HL-60 (cell line): Measurements from ENCODE around the gene DYNC1I1.

Experiments
- DNase-seq, 2 experiments: peaks; one replicate each; pipeline ENCODE4 v3.0.0-alpha.2; 2010 to 2020; ENCODE audit warnings: low read depth in 1 of 2, low spot score in 1 of 2
- H3K27ac ChIP-seq: fragments of 250-450 bp; sonication (Bioruptor Pico); replicated peaks from 2 replicates; pipeline ENCODE4 v1.5.1; 2020; ENCODE audit warnings: mild to moderate bottlenecking, moderate library complexity
- H3K27me3 ChIP-seq: fragments of 250-450 bp; sonication (Bioruptor Pico); 2 replicates; pipeline ENCODE4 v1.5.1; 2021; ENCODE audit warnings: mild to moderate bottlenecking, moderate library complexity; ENCODE audit not compliant: insufficient read depth, poor library complexity, severe bottlenecking
- H3K4me3 ChIP-seq: replicated peaks from 2 replicates; pipeline ENCODE4 v1.5.1; 2011; ENCODE audit warnings: mild to moderate bottlenecking, control low read depth, low read length; ENCODE audit not compliant: insufficient read depth
- CTCF ChIP-seq: IDR thresholded peaks from one replicate; pipeline ENCODE4 v1.5.1; 2011; ENCODE audit warnings: low read length, control low read depth, inconsistent platforms; ENCODE audit not compliant: insufficient read depth
- GABPA ChIP-seq: IDR thresholded peaks from 2 replicates; pipeline ENCODE4 v1.6.1; 2012; ENCODE audit warnings: low read depth
- POLR2AphosphoS5 ChIP-seq: IDR thresholded peaks from 2 replicates; pipeline ENCODE4 v1.6.1; 2012; ENCODE audit warnings: low read depth
- REST ChIP-seq: IDR thresholded peaks from 2 replicates; pipeline ENCODE4 v1.6.1; 2012; ENCODE audit warnings: low read depth; ENCODE audit not compliant: insufficient replicate concordance
- SPI1 ChIP-seq: IDR thresholded peaks from 2 replicates; pipeline ENCODE4 v1.6.1; 2012; ENCODE audit warnings: low read depth, mild to moderate bottlenecking, borderline replicate concordance

Gene DYNC1I1

DNA sequence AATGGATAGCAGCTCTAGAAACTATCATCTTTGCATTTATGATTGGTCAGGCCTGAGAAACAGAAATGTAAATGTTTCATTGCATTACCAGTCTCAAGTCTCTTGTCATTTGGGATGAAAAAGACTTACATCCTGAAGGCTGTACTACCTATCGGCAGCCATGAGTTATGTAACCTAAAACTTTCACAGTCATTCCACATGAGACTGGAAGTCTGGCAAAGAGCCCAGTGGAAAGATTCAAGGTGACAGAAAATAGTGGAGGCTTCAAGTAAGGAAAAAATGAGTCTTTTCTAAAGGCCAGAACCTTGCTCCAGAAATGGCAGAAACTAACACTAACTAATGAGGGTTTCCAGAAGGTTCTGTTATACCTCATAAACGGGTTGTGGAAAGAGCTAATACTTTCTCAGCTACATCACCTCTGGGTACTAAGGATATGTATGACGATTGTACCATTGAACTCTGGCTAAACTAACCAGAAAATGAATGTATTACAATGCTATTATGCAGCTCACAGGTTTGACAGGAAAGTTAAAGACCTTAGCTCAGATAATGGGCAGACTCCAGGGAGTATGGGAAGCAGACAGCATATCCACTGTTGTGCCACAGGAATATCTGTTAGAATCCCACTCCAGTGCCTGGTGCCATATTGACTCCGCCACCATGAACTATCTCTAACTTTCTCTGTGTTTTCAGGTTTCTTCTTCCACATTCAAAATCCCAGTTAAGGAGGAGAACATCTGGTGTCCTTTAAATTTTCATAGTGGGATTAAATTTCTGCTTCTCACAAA is 41.7 kb upstream of the DYNC1I1 start:
- DNase-seq, result no peak

GRCh38 chr7:95736635-95737034 is 35.7 kb upstream of the DYNC1I1 start:
- DNase-seq, result no peak
- H3K27me3 ChIP-seq, result no peaks in the 10 kb centered on the region
- H3K4me3 ChIP-seq, result no peak overlapping the region
- no peak overlapping the region for H3K27ac ChIP-seq
- no peak for TF ChIP-seq CTCF
- TF ChIP-seq SPI1, result no peak
- no peak for TF ChIP-seq POLR2AphosphoS5
- TF ChIP-seq REST, result no peak
- no peak for TF ChIP-seq GABPA

More for the DNA sequence above, 41.7 kb upstream of the DYNC1I1 start:
- Histone ChIP-seq H3K27me3 (no peaks in the 10 kb centered on the region), H3K27ac (no peak overlapping the region), H3K4me3 (no peak overlapping the region)
- TF ChIP-seq GABPA (no peak), POLR2AphosphoS5 (no peak), SPI1 (no peak), REST (no peak), CTCF (no peak)

GRCh38 chr7:95737828-95738505 is 34.4 kb upstream of the DYNC1I1 start:
- H3K4me3 ChIP-seq, result no peak overlapping the region
- no peaks in the 10 kb centered on the region for H3K27me3 ChIP-seq
- no peak for TF ChIP-seq SPI1
- TF ChIP-seq CTCF, result no peak
- no peak for TF ChIP-seq GABPA
- no peak for TF ChIP-seq REST
- TF ChIP-seq POLR2AphosphoS5, result no peak
- H3K27ac ChIP-seq, result no peak overlapping the region
- no peak for DNase-seq
